GM19467 (cell line): ENCODE results near the gene NTMT1.
"Not testable (repeated sequence)": the region's sequence is repeated elsewhere in the genome, so short reads cannot be mapped to it uniquely, and the experiment has no call there.

ENCODE experiments used
- ATAC-seq: cut with Tn5 transposase; IDR thresholded peaks from one replicate; pipeline ENCODE4 v1.9.1; 2021; ENCODE audit warnings: mild to moderate bottlenecking, moderate library complexity; ENCODE audit not compliant: unreplicated experiment

NTMT1 gene, protein sequence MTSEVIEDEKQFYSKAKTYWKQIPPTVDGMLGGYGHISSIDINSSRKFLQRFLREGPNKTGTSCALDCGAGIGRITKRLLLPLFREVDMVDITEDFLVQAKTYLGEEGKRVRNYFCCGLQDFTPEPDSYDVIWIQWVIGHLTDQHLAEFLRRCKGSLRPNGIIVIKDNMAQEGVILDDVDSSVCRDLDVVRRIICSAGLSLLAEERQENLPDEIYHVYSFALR

DNA sequence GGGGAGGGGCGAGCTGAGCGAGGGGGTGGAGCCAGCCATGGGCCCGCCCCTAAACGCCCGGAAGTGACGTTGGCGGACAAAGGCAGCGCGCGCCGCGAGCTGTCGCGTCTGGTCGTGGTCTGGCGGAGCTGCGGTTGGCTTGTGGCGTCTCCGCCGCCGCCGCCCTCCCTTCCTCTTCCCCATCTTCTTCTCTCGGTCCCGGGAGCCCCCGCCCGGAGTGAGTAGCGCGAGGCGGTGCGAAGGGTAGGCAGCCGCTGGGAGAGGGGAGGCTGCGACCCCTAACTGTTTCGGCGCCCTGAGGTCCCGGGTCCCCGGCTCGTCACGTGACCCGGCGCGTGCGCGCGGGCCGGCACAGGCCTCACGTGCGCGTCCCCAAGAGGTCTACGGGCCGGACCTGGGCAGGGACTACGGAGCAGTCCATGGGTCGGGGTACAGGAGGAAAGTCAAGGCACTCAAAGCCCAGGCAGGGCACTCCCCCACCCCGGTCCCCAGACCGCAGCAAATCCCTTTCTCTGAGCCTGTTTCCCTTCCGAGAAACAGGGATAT lies at the start of gene NTMT1:
Gene NTMT1, plus strand, starts transcription at position 85 of the 546 bp plus-strand sequence. CDS start 6,541 bp downstream, outside the sequence.
- ATAC-seq = peak; percentile 59

DNA sequence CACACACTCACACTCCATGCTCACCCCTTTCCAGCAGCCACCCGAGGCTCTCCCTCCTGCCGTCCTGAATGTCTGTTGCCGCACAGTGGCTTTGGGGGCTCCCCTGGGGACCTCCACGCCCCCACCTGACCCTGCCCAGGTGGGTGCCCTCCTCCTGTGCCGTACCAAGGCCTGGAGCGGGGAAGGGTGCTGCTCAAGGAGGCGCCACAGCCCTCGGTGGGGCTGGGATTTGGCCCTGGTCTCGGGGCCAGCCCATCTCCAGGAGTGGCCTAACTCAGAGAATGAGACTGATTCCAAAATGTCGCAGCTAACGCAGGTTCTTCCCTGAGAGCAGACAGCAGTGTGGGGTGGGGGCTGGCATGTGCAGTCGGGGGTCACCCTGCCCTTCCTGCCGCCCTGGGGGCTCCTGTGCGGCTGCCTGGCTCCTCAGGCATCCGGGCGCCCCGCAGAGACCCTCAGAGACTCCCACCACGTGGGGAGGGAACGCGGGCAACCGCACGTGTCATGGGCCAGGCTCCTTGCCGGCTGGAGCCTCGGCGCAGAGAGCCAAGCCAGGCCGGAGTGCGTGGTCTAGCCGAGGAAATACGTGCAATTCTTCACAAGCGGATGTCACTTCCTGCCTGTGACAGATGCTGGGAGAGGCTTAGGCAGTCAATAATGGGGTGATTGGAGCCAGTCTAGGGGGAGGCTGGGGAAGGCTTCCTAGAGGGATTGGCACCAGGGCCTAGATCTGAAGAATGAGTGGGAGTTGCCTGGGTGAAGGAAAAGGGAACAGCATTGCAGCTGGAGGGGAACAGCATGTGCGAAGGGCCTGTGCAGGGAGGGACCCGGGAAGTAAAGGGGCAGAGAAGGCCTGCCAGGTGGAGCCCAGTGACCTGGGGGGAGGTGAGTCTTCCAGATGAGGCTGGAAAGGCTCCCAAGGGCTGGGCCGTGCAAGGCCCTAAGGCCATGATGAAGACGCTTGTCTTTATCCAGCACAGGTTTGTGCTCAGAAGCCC lies 49.1 kb upstream of the NTMT1 start:
- ATAC-seq = no peak

DNA sequence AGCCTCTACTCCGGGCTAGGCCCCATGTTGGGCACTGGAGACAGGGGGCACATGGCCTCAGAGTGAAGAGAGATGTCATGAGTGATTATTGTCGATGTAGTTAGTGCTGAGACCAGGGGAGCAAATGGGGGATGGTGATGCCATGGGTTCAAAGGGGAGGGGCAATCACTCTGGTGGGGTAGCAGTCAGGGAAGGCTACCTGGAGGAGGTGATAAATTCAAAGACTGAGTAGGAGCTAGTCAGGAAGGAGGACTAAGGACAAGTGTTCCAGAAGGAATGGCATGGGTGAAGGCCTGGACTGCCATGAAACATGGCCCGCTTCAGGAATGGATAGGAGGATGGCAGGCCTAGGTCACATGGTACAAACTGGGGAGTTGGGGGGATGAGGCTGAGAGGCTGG lies 46.7 kb upstream of the NTMT1 start:
- no peak for ATAC-seq

DNA sequence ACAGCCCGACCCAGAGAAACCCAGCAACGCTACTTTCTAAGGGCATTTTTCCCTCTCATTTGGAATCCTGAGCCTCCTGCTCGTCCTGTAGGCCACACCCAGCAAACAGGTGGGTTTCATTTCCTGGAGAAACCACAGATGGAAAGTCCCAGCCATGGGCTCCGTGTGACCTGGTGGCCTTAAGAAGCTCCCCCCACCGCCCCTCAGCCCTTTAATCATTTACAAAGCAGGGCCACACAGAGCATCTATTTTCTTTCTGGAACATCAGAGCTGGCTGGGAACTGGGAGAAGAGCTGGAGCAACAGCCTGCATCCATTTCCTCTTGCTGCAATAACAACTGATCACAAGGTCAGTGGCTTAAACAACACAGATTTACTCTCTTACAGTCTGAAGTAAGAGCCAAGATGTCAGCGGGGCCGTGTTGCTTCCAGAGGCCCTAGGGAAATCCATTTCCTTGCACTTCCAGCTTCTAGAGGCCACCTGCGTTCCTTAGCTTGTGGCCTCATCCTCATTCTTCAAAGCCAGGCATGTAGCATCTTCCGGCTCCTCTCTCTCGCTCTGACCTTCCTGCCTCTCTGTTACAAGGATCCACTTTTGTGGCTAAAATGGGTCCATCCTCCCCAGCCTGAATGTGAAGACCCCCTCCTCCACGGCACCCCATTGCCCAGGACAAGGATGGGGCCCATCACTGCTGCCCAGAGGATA lies 45.6 kb upstream of the NTMT1 start:
- no peak for ATAC-seq

DNA sequence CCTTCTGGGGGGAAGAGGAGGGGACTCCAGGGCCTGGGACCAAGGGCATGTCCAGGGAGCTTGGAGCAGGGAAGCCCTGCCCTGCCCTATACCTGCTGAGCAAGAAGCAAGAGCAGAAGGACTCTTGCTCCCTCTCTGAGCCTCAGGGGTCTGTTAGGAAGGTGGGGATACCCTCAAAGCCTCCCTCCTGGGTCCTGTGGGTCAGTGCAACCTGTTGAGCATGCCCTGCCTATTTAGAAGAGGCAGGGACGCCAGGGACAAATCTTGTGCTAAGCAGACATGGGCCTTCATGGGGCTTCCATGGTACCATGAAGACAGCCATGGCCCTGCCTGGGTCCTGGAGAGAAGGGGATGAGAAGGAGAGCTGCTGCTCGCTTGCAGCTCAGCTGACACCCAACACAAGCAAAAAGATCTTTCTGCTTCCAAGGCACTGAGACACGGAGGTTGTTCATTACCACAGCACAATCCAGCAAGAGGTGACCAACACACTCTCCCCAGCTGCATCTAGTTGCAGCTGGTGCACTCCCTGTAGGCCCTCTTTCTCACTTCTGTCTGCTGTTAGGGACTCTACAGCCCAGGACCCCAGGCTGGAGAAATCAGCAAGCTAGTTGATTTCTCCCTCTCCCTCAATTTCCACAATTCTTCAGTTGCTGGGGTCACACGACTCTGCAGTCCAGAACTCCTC lies 44.3 kb upstream of the NTMT1 start:
- ATAC-seq = no peak

DNA sequence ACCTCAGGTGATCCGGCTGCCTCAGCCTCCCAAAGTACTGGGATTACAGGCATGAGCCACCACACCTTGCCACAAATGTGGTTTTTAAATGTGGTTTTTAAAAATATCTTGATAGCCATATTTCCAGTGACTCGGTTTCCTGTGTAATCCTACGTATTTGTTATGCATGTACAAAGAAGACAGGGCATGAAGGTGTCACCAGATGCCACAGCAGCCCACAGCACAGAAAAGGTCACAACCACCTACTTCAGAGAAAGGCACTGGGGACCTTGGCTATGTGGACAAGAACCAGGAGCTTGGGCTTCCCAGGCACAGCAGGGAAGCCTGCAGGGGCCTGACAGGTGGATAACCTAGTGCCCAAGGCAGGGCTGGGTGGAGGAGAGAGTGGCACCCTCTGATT lies 43.1 kb upstream of the NTMT1 start:
- ATAC-seq = no peak

DNA sequence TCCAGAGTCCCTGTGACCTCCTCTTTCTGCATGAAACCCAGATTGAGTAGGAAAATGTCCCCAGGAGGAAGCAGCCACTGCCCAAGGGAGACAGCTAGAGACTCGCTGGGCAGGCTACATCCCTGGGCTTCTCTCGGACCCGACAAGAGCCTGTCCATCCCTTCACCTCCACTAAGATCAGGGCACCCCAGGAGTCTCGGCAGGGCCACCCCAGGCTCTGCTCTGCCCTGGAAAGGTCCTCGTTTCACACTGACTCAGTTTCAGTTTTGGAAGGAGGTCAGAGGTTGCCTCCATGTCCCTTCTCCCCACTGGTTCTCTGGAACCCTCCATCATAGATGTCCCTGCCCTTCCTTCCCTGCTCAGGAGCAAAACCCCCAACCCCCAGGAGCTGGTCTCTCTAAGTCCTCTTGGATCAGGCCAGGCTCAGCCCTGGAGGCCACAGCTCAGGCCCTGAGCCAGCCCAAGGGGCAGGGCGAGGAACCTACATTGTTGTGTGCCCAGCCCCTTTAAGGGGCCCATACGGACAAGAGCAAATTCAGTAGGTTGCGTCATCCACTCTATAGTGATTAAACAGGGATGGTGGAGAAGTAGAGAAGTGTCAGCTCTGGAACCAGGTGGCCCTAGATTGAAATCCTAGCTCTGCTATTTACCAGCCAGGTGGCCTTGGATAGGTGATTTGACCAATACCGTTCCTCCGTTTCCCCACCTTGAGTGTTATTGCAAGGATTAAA lies 42.5 kb upstream of the NTMT1 start:
- no peak for ATAC-seq

DNA sequence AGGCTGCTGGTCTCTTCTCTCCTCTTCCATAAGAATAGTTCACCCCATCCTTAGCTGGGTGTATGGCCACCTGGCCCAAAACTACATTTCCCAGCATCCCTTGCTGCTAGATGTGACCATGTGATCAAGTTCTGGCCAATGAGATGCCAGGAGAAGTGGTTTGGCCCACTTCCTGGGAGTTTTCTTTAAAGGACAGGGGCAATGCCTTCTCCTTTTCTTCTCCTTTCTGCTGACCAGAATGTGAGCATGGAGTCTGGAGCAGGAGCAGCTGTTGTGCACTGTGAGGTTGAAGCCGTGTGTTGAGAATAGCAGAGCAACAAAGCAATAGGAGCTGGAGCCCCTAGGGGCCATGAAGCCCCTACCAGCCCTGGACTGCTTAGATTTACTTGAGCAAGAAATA lies 41.8 kb upstream of the NTMT1 start:
- no peak for ATAC-seq

DNA sequence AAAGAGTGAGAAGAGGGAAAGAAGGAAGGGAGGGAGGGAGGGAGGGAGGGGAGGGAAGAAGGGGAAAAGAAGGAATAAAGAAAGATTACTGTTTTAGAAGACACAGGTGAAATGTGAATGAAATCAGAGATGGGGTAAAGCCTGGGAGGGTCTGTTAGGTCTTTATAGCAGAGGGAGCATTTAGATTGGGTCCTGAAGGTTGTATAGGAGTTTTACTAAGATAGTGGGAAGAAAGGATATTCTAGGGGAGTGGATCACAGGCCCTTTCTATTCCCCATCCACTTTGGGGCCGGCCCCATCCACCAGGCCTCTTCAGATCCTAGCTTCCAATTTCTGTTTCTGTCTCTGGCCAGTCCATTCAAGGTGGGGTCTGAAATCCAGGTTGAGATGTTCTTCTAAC lies 40.6 kb upstream of the NTMT1 start:
- no peak for ATAC-seq

DNA sequence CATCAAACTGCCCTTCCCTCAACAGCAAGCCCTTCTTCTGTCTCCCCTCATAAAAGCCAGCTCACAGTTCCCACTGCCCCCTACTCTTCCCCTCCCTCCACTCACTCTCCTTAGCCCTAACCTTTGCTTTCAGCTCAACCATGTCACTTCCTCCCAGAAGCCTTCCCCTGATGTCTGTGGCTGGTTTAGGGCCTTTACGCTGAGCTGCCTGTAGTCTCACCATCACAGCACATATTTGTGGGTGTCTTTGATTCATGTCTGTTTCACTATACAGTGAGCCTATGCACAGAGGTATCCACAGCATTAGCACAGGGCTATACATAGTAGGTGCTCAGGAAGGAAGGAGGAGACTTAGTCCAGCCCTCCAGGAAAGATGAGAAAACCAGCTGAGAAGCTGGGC lies 39.7 kb upstream of the NTMT1 start:
- ATAC-seq = no peak

DNA sequence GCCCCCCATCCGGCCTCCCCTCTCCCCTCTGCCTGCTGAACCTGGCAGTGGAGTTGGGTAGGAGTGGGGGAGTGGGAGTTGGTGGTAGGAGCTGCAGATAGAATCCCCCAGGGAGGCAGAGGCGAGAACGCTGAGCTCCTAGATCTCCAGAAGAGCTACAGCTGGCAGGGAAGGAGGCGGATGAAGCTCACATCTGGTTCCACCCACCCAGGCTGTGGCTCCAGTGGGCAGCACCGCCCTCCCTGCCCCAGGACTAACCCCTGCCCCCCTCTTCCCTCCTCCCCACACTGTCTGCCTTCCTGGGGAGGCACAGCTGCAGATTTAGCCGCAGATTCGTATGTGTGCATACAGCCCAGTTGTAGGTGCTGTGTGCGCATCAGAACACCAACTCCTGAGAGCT lies 39.3 kb upstream of the NTMT1 start:
- no peak for ATAC-seq

DNA sequence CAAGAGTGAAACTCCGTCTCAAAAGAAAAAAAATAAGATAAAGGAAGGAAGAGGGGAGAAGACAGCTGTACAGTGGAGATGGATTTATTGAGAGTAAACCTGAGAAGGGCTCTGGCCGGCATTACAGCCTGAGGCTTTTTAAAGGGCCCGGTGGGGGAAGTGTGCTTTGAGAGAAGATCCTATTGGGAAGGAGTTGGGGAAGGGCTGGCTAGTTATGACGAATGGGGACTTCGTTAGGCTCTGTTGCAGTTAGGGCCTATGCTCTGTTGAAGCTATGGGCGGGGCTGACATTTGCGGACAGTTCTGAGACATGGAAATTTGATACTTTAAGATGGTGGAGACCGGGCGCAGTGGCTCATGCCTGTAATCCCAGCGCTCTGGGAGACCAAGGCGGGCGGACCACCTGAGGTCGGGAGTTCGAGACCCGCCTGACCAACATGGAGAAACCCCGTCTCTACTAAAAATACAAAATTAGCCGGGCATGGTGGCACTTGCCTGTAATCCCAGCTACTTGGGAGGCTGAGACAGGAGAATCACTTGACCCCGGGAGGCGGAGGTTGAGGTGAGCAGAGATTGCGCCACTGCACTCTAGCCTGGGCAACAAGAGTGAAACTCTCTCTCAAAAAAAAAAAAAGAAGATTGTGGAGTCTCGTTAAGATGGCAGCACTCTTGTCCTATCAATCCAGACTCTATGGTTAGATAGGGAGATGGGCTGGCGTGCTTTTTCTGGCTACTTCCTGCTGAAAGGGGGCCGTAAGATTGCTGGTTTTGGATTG lies 38.3 kb upstream of the NTMT1 start:
- no peak for ATAC-seq

DNA sequence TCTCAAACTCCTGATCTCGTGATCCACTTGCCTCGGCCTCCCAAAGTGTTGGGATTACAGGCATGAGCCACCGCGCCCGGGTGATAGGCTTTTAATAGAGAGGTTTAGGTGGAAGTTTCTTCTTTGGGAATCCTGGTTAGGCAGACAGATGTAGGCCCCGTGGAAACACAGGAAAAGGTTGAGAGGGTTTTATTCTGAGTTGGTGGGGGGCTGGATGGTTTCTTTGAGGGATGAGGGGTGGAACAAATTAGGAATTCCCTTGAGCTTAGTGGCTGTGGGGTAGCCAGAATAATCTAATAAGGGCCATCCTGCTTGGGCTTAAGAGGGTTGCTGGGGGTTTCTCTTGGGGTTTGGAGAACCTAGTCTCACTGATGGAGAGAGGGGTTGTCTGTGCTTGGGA lies 35.5 kb upstream of the NTMT1 start:
- ATAC-seq = no peak

DNA sequence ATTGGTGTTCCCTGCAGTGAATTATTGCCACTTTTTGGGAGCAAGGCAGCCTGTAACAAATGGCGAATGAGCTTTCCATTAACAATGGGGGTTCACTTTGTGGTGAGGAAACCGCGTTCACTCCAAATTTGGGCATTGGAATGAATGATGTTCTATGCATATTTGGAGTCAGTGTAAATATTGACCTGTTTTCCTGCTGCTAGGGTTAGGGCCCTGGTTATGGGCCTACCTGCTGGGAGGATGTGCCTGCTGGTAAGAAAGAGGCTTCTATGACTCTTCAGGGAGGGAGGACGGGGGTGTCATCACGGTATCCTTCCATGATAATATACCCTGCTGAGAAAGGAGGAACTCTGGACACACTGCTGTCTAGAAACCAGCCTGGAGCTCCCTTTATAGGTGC lies 34.0 kb upstream of the NTMT1 start:
- ATAC-seq = no peak

DNA sequence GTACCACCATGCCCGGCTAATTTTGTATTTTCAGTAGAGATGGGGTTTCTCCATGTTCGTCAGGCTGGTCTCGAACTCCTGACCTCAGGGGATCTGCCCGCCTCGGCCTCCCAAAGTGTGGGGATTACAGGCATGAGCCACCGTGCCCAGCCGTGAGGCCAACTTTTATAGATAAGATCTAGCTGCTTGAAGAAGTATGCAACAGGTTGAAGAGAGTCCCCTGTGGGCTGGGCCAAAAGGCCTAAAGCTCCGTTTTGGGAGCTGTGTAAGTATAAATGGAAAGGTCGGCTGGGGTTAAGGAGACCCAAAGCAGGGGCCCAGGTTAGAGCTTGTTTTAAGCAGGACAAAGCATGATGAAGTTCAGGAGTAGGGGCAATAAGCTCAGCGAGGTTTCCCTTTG lies 33.2 kb upstream of the NTMT1 start:
- ATAC-seq = not testable (repeated sequence)

DNA sequence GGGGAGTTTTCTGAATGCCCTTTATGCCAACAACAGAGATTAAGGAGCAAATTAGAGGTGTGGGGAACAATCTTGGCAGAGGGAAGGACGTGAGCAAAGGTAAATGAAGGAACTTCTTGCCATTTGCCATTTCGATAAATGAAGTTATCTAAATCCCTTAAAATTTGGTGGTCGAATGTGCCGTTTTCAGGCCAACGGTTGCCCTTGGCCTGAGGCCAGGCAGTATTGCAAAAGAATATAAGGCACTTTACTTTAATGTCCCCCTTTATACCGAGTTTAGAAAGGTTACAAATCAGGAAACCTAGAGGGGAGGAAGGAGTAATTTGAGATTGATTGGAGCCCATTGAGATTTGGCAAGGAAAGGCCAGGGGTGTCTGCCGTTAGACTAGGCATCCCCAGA lies 31.3 kb upstream of the NTMT1 start:
- ATAC-seq = no peak

DNA sequence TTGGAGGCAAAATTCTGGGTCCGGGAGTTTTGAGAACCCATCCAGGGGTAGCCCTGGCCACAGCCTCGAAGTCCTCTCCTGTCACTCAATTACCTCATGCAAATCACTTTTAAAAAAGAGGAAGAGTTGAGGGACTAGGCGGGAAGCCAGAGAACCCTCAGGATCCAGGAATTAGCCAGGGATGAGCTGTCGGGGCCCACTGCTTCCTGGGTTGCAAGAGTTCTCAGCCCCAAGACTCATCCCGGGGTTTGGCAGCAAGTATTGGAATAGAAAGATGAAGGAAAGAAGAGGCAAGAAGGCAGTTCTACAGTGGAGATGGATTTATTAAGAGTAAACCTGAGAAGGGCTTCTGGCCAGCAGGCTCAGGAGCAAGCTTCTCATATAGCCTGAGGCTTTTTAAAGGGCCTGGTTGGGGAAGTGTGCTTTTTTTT lies 30.6 kb upstream of the NTMT1 start:
- ATAC-seq = no peak

DNA sequence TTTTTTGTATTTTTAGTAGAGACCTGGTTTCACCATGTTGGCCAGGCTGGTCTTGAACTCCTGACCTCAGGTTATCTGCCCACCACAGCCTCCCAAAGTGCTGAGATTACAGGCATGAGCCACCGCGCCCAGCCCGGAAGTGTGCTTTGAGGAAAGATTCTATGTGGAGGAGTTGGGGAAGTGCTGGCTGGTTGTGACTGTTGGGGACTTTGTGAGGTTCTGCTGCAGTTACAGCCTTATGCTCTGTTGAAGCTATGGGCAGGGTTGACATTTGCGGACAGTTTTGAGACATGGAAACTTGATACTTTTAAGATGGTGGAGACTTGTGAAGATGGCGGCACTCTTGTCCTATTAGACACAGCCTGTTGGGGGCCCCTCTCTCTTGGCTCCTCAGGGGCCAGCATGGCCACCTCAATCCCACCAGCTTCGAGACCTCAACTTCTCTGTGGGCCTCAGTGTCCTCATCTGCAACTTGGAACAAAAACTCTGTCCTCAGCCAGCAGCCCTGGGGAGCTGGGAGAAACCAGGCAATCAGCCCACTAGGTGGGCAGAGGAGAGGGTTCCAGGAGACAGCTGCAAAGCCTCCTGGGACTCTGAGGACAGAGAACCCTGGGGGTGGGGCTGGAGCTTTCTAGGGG lies 29.9 kb upstream of the NTMT1 start:
- no peak for ATAC-seq
